CD14-positive monocyte (primary cell): Measurements from ENCODE around the gene GPC6. TPM values are rescaled to one million over a fixed set of nuclear protein-coding genes. Genes with fewer than 3 reads are reported as not detected.

Experiments
- DNase-seq, 3 donors: peaks; one replicate each; pipeline ENCODE4 v3.0.0-alpha.2; 2011 to 2022
- H2AFZ ChIP-seq: 2 replicates; pipeline ENCODE4 v1.6.0; 2012; ENCODE audit warnings: mild to moderate bottlenecking, low read depth, low read length, inconsistent platforms; ENCODE audit not compliant: insufficient read depth, poor library complexity, severe bottlenecking
- H3K27ac ChIP-seq, 2 donors: 1 replicate in 1 of 2; 2 replicates in 1 of 2; pipeline ENCODE4 v1.5.1; 2012 to 2013; ENCODE audit warnings: low read length in 2 of 2, control low read depth in 1 of 2, inconsistent platforms in 1 of 2, low read depth in 1 of 2, mild to moderate bottlenecking in 1 of 2
- H3K27me3 ChIP-seq, 2 donors: one replicate each; pipeline versions ENCODE4 v1.6.0 to v1.6.1; 2011 to 2013; ENCODE audit warnings: low read length in 2 of 2; ENCODE audit not compliant: control insufficient read depth in 2 of 2, insufficient read depth in 2 of 2
- H3K36me3 ChIP-seq, 2 donors: replicated peaks in 1 of 2; 1 replicate in 1 of 2; 2 replicates in 1 of 2; pipeline versions ENCODE4 v1.5.1 to v1.6.1; 2012 to 2013; ENCODE audit warnings: low read length in 2 of 2, control low read depth in 1 of 2, inconsistent platforms in 1 of 2, mild to moderate bottlenecking in 1 of 2; ENCODE audit not compliant: insufficient read depth in 2 of 2, control insufficient read depth in 1 of 2
- H3K4me1 ChIP-seq, 2 donors: 1 replicate in 1 of 2; 2 replicates in 1 of 2; pipeline versions ENCODE4 v1.5.1 to v1.6.1; 2012 to 2013; ENCODE audit warnings: low read length in 2 of 2, control low read depth in 1 of 2, inconsistent platforms in 1 of 2, mild to moderate bottlenecking in 1 of 2, moderate library complexity in 1 of 2; ENCODE audit not compliant: insufficient read depth in 2 of 2, control insufficient read depth in 1 of 2
- H3K4me2 ChIP-seq: replicated peaks from 2 replicates; pipeline ENCODE3; 2012; ENCODE audit warnings: low read length, moderate library complexity, mild to moderate bottlenecking; ENCODE audit not compliant: poor library complexity, severe bottlenecking; ENCODE audit errors: extremely low read depth
- H3K4me3 ChIP-seq, 3 experiments: fragments of 200-600 bp in 1 of 3; sonication (generic) in 1 of 3; replicated peaks in 1 of 3; 1 replicate in 2 of 3; 2 replicates in 1 of 3; pipeline ENCODE4 v1.5.1; 2011 to 2013; ENCODE audit warnings: low read length in 3 of 3, mild to moderate bottlenecking in 3 of 3, control low read depth in 2 of 3, low read depth in 2 of 3, inconsistent platforms in 1 of 3, moderate library complexity in 1 of 3
- H3K79me2 ChIP-seq: 2 replicates; pipeline ENCODE4 v1.6.0; 2012; ENCODE audit warnings: mild to moderate bottlenecking, control low read depth, inconsistent platforms, low read length, moderate library complexity; ENCODE audit not compliant: insufficient read depth
- H3K9ac ChIP-seq: 2 replicates; pipeline ENCODE4 v1.6.0; 2017; ENCODE audit warnings: low read length, mild to moderate bottlenecking; ENCODE audit not compliant: insufficient read depth, poor library complexity, severe bottlenecking
- H3K9me3 ChIP-seq, 2 donors: replicated peaks in 1 of 2; 1 replicate in 1 of 2; 2 replicates in 1 of 2; pipeline versions ENCODE4 v1.5.1 to v1.6.1; 2012 to 2013; ENCODE audit warnings: low read length in 2 of 2, control low read depth in 1 of 2; ENCODE audit not compliant: control insufficient read depth in 1 of 2, insufficient read depth in 1 of 2
- H4K20me1 ChIP-seq: 2 replicates; pipeline ENCODE4 v1.6.0; 2012; ENCODE audit warnings: mild to moderate bottlenecking, low read length, control low read depth, moderate library complexity; ENCODE audit not compliant: insufficient read depth
- H3K27ac Mint-ChIP-seq, 7 donors: one replicate each; pipeline ENCODE4 v1.8.0; 2020; ENCODE audit warnings: mild to moderate bottlenecking in 7 of 7, mixed read lengths in 7 of 7, moderate library complexity in 6 of 7, inconsistent platforms in 2 of 7
- H3K27me3 Mint-ChIP-seq, 3 donors: one replicate each; pipeline ENCODE4 v1.8.0; 2021 to 2022; ENCODE audit warnings: low read depth in 3 of 3, mild to moderate bottlenecking in 3 of 3, mixed read lengths in 3 of 3, moderate library complexity in 3 of 3, inconsistent platforms in 1 of 3
- H3K36me3 Mint-ChIP-seq, 2 donors: one replicate each; pipeline ENCODE4 v1.8.0; 2020; ENCODE audit warnings: mixed read lengths in 2 of 2, inconsistent platforms in 1 of 2, mild to moderate bottlenecking in 1 of 2
- H3K4me1 Mint-ChIP-seq: one replicate; pipeline ENCODE4 v1.8.0; 2020; ENCODE audit warnings: mild to moderate bottlenecking, mixed read lengths
- H3K4me3 Mint-ChIP-seq, 2 donors: one replicate each; pipeline ENCODE4 v1.8.0; 2020; ENCODE audit warnings: mild to moderate bottlenecking in 2 of 2, mixed read lengths in 2 of 2, moderate library complexity in 1 of 2
- H3K9me3 Mint-ChIP-seq, 7 donors: one replicate each; pipeline ENCODE4 v1.8.0; 2020 to 2022; ENCODE audit warnings: mixed read lengths in 7 of 7, mild to moderate bottlenecking in 6 of 7, moderate library complexity in 6 of 7, inconsistent platforms in 2 of 7
- CTCF ChIP-seq: fragments of 200-600 bp; IDR thresholded peaks from one replicate; pipeline ENCODE4 v1.8.0; 2022; ENCODE audit warnings: antibody characterized with exemption, mild to moderate bottlenecking
- WGBS: methylation state at CpG from one replicate; pipeline ENCODE4 v1.1.5; 2013; ENCODE audit warnings: missing lambda C conversion rate; ENCODE audit not compliant: insufficient coverage; 5-methylcytosine and 5-hydroxymethylcytosine counted together
- intact Hi-C, 2 donors: fragments of 100-400 bp; cut with micrococcal nuclease; formaldehyde crosslinking; loops; one replicate each; pipeline versions ENCODE4 v1.15.0 to v1.15.1; 2023
- polyA plus RNA-seq, 3 donors: library from polyadenylated mRNA; depleted of rRNA in 1 of 3; unstranded in 2 of 3; stranded (reverse) in 1 of 3; fragments of 300-500 nt in 2 of 3; fragments of >200 nt in 1 of 3; fragmentation: Illumina TruSeq in 2 of 3; gene quantifications; 1 replicate in 2 of 3; 2 replicates in 1 of 3; pipeline ENCODE4 v1.2.3, GENCODE V29; 2012 to 2021

The GPC6 gene
- polyA plus RNA-seq, 3 donors, result not detected

GRCh38 chr13:93266681-93267080, 40.1 kb downstream of the GPC6 start:
- no peak overlapping the region for H3K27ac ChIP-seq
- no peak overlapping the region for H3K4me2 ChIP-seq
- H3K4me3 ChIP-seq, result no peak overlapping the region
- H3K4me1 ChIP-seq, result peaks cover 0 to 10% of the 10 kb centered on the region in 2 donors
- TF ChIP-seq CTCF, result no peak
- Mint-ChIP-seq H3K9me3 (peaks cover 0 to 11% (median 6%) of the 10 kb centered on the region in 7 donors), H3K4me1 (no peaks in the 10 kb centered on the region), H3K27me3 (peaks cover 0 to 2% (median 0%) of the 10 kb centered on the region in 3 donors), H3K27ac (no peak overlapping the region), H3K36me3 (no peaks in the 10 kb centered on the region), H3K4me3 (no peak overlapping the region)
- no peaks in the 10 kb centered on the region for H4K20me1 ChIP-seq
- H3K36me3 ChIP-seq, result no peaks in the 10 kb centered on the region
- no peaks in the 10 kb centered on the region for H3K27me3 ChIP-seq
- WGBS, result no CpG with 5 or more reads among the region's 1 CpG
- intact Hi-C loops, result no loop called here
- no peak for DNase-seq
- H3K9ac ChIP-seq, result no peak overlapping the region
- no peaks in the 10 kb centered on the region for H3K79me2 ChIP-seq
- H3K9me3 ChIP-seq, result no peaks in the 10 kb centered on the region
- H2AFZ ChIP-seq, result no peak overlapping the region

GRCh38 chr13:93268327-93269028, 41.9 kb downstream of the GPC6 start:
- H3K4me3 ChIP-seq, result no peak overlapping the region
- no peaks in the 10 kb centered on the region for H3K36me3 ChIP-seq
- DNase-seq, result no peak
- no peak overlapping the region for H3K4me3 Mint-ChIP-seq
- peaks cover 0 to 13% (median 2%) of the 10 kb centered on the region in 7 donors for H3K9me3 Mint-ChIP-seq
- no peak overlapping the region for H3K4me2 ChIP-seq
- no peaks in the 10 kb centered on the region for H3K9me3 ChIP-seq
- peaks cover 0 to 2% (median 0%) of the 10 kb centered on the region in 3 donors for H3K27me3 Mint-ChIP-seq
- H4K20me1 ChIP-seq, result no peaks in the 10 kb centered on the region
- no peaks in the 10 kb centered on the region for H3K27me3 ChIP-seq
- H3K27ac ChIP-seq, result no peak overlapping the region
- H3K9ac ChIP-seq, result no peak overlapping the region
- WGBS, result no CpG with 5 or more reads among the region's 7 CpGs
- H3K27ac Mint-ChIP-seq, result no peak overlapping the region
- H2AFZ ChIP-seq, result no peak overlapping the region
- H3K79me2 ChIP-seq, result no peaks in the 10 kb centered on the region
- peaks cover 0 to 10% of the 10 kb centered on the region in 2 donors for H3K4me1 ChIP-seq
- no peak for TF ChIP-seq CTCF
- intact Hi-C loops, result no loop called here
- no peaks in the 10 kb centered on the region for H3K4me1 Mint-ChIP-seq
- no peaks in the 10 kb centered on the region for H3K36me3 Mint-ChIP-seq
